Measurements from ENCODE around the gene TBX10. TPM values are rescaled to one million over a fixed set of nuclear protein-coding genes. Genes with fewer than 3 reads are reported as not detected.
"Not testable (repeated sequence)": the region's sequence is repeated elsewhere in the genome, so short reads cannot be mapped to it uniquely, and the experiment has no call there.

Gene TBX10
- total RNA-seq, 2 donors from 2014 or later = not detected

DNA sequence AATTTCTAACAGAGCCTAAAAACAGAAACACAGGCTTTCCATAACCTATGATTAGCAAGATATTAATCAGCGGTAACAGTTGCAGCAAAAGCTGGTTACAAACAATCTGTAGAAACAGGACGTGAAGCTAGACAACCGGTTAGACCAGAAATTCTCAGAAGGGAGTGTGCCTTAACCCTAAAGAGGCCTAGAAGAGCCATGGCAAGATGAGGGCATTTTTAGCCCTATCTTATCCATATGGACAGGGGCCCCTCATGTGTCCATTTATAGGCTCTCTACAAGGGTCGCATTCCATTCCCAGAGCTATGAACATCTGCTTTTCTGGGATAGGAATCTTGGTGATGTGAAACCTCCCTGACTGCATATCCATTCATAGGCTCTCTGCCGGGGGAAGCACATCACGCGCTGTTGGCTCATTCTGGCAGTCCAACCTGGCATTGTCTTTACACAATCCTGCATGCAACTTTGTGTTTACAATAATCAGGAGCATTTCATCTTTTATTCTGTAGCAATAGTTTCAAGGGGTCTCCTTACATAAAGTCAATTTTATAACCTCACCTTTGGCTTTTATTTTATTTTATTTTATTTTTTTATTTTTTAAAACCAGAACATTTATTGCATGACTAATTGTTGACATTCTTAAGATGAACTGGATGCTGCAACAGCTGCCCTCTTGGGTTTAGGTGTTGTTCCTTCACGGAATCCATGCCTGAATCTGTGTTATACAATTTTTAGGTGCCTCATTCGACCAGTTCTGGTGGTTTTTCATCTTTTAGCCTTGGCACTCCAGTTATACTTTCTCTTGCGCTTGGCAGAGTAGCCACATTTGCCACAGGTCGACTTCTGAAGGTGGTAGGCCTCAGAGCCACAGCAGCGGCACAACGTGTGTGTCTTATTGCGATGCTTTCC, 42.8 kb upstream of the TBX10 start:
- WGBS, 2 experiments (ENCODE audit: insufficient coverage in 1 of 2, insufficient read length in 1 of 2) = 92 to 95% methylated on average over 13 to 14 of the region's 14 CpGs
- not testable (repeated sequence) for H3K36me3 ChIP-seq (ENCODE audit: control insufficient read depth, insufficient read depth, low read length); H3K4me1 Mint-ChIP-seq; H3K4me3 Mint-ChIP-seq; DNase-seq; H3K36me3 Mint-ChIP-seq (ENCODE audit: low read depth); H3K4me1 ChIP-seq (ENCODE audit: control insufficient read depth, insufficient read depth, low read length); H3K27ac ChIP-seq (ENCODE audit: low read depth, low read length); H3K9me3 ChIP-seq (ENCODE audit: control insufficient read depth, low read length); H3K27ac Mint-ChIP-seq; H3K4me3 ChIP-seq (ENCODE audit: low read length); H3K27me3 ChIP-seq (ENCODE audit: control insufficient read depth, insufficient read depth, low read length, poor library complexity, severe bottlenecking); H3K9ac ChIP-seq (ENCODE audit: extremely low read depth, low read length, poor library complexity, severe bottlenecking); H3K27me3 Mint-ChIP-seq (ENCODE audit: insufficient read depth); H3K9me3 Mint-ChIP-seq

GRCh38 chr11:67680696-67681470, 41.3 kb upstream of the TBX10 start:
- Histone ChIP-seq H3K4me3 (ENCODE audit: low read length) (no peak overlapping the region), H3K9ac (ENCODE audit: extremely low read depth, low read length, poor library complexity, severe bottlenecking) (no peak overlapping the region), H3K9me3 (ENCODE audit: control insufficient read depth, low read length) (no peaks in the 10 kb centered on the region), H3K36me3 (ENCODE audit: control insufficient read depth, insufficient read depth, low read length) (no peaks in the 10 kb centered on the region), H3K27me3 (ENCODE audit: control insufficient read depth, insufficient read depth, low read length, poor library complexity, severe bottlenecking) (no peaks in the 10 kb centered on the region), H3K4me1 (ENCODE audit: control insufficient read depth, insufficient read depth, low read length) (no peaks in the 10 kb centered on the region), H3K27ac (ENCODE audit: low read depth, low read length) (no peak overlapping the region)
- WGBS, 2 experiments (ENCODE audit: insufficient coverage in 1 of 2, insufficient read length in 1 of 2) = 72 to 91% methylated on average over 1 to 3 of the region's 3 CpGs
- TF ChIP-seq, protein P1, sequence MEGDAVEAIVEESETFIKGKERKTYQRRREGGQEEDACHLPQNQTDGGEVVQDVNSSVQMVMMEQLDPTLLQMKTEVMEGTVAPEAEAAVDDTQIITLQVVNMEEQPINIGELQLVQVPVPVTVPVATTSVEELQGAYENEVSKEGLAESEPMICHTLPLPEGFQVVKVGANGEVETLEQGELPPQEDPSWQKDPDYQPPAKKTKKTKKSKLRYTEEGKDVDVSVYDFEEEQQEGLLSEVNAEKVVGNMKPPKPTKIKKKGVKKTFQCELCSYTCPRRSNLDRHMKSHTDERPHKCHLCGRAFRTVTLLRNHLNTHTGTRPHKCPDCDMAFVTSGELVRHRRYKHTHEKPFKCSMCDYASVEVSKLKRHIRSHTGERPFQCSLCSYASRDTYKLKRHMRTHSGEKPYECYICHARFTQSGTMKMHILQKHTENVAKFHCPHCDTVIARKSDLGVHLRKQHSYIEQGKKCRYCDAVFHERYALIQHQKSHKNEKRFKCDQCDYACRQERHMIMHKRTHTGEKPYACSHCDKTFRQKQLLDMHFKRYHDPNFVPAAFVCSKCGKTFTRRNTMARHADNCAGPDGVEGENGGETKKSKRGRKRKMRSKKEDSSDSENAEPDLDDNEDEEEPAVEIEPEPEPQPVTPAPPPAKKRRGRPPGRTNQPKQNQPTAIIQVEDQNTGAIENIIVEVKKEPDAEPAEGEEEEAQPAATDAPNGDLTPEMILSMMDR (conservative IDR thresholded peaks at IDR 0.05) = no peak
- DNase-seq = no peak
- Mint-ChIP-seq H3K27me3 (ENCODE audit: insufficient read depth) (peaks cover 3% of the 10 kb centered on the region), H3K36me3 (ENCODE audit: low read depth) (no peaks in the 10 kb centered on the region), H3K9me3 (peaks cover 6% of the 10 kb centered on the region), H3K27ac (no peak overlapping the region), H3K4me1 (no peaks in the 10 kb centered on the region), H3K4me3 (no peak overlapping the region)

DNA sequence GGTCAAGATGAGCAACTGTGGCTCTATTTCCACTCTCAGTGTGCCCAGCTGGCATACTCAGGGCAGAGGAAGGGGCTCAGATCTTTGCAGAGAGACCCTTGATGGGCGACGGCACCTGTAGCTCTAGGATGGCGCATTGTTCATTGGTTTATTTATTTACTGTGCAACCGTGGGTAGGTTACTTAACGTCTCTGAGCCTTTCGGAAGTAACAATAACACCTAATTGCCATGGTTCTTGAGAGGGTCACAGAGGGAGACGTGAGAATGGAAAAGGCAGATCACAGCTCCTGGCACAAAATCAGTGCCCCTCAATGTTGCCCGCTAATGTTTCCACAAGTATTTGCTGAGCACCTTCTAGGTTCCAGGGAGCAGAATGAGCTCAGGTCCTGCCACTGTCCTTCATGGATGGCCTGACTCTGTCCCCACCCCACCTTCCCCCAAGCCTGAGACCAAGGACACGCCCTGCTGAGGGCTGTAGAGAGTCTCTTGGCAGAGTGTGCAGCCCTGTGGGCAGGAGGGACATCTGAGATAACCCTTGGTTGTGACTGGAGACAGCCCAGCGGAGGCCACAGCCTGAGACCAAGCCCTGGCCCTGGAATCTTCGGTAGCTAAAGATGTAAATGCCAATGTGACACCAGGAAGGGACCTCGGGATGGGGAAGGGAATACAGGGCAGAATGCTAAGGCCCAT, 35.6 kb upstream of the TBX10 start:
- Histone ChIP-seq H3K27me3 (ENCODE audit: control insufficient read depth, insufficient read depth, low read length, poor library complexity, severe bottlenecking) (no peaks in the 10 kb centered on the region), H3K36me3 (ENCODE audit: control insufficient read depth, insufficient read depth, low read length) (no peaks in the 10 kb centered on the region), H3K4me1 (ENCODE audit: control insufficient read depth, insufficient read depth, low read length) (no peaks in the 10 kb centered on the region), H3K27ac (ENCODE audit: low read depth, low read length) (no peak overlapping the region), H3K4me3 (ENCODE audit: low read length) (no peak overlapping the region), H3K9ac (ENCODE audit: extremely low read depth, low read length, poor library complexity, severe bottlenecking) (no peak overlapping the region), H3K9me3 (ENCODE audit: control insufficient read depth, low read length) (no peaks in the 10 kb centered on the region)
- TF ChIP-seq, protein P1 (conservative IDR thresholded peaks at IDR 0.05) = no peak
- Mint-ChIP-seq H3K27ac (no peak overlapping the region), H3K9me3 (peaks cover 6% of the 10 kb centered on the region), H3K4me1 (no peaks in the 10 kb centered on the region), H3K27me3 (ENCODE audit: insufficient read depth) (peaks cover 2% of the 10 kb centered on the region), H3K4me3 (no peak overlapping the region), H3K36me3 (ENCODE audit: low read depth) (no peaks in the 10 kb centered on the region)
- no peak for DNase-seq
- 92 to 93% methylated on average over 11 to 12 of the region's 12 CpGs for WGBS, 2 experiments (ENCODE audit: insufficient coverage in 1 of 2, insufficient read length in 1 of 2)

All from endodermal cell (in vitro differentiated cells).